A549 (cell line): ENCODE data around the gene FAN1.

Source experiments
- EP300 ChIP-seq, 2 experiments: fragments of >200 bp; sonication (Bioruptor Twin); formaldehyde crosslinking; IDR thresholded peaks; 2 replicates in 1 of 2; 3 replicates in 1 of 2; pipeline ENCODE4 v1.6.1; 2016 to 2017
- ESRRA ChIP-seq: fragments of 150-350 bp; IDR thresholded peaks from 2 replicates; pipeline ENCODE4 v1.6.1; 2014; ENCODE audit warnings: mild to moderate bottlenecking, low read length, borderline replicate concordance
- JUN ChIP-seq, 2 experiments: fragments of >200 bp; sonication (Bioruptor Twin); formaldehyde crosslinking; IDR thresholded peaks; 2 replicates in 1 of 2; 3 replicates in 1 of 2; pipeline ENCODE4 v1.6.1; 2016 to 2017
- MAFK ChIP-seq: fragments of 450-650 bp; IDR thresholded peaks from 2 replicates; pipeline ENCODE4 v1.6.1; 2014; ENCODE audit not compliant: partially characterized antibody
- MAZ ChIP-seq: fragments of 150-350 bp; IDR thresholded peaks from 2 replicates; pipeline ENCODE4 v1.6.1; 2014; ENCODE audit warnings: antibody characterized with exemption, low read depth, low read length, borderline replicate concordance
- MYC ChIP-seq: IDR thresholded peaks from 2 replicates; pipeline ENCODE4 v1.6.1; 2012; ENCODE audit warnings: mild to moderate bottlenecking, inconsistent platforms, low read length, improper control_type of control experiment, borderline replicate concordance
- POLR2AphosphoS2 ChIP-seq: conservative IDR thresholded peaks from 2 replicates; pipeline ENCODE4 v1.6.1; 2012; ENCODE audit warnings: low read length, improper control_type of control experiment, inconsistent platforms
- RFX5 ChIP-seq: fragments of 450-650 bp; IDR thresholded peaks from 2 replicates; pipeline ENCODE4 v1.7.1; 2014; ENCODE audit warnings: antibody characterized with exemption, mild to moderate bottlenecking, moderate library complexity
- ZFP36 ChIP-seq: fragments of 450-650 bp; IDR thresholded peaks from 2 replicates; pipeline ENCODE4 v1.6.1; 2014; ENCODE audit warnings: borderline replicate concordance; ENCODE audit not compliant: partially characterized antibody
- TF ChIP-seq, protein P1 (sequence below): fragments of >200 bp; sonication (Bioruptor Twin); formaldehyde crosslinking; IDR thresholded peaks from 3 replicates; pipeline ENCODE4 v1.5.1; 2016
- TF ChIP-seq, protein P2 (sequence below): IDR thresholded peaks from 2 replicates; pipeline ENCODE4 v1.6.1; 2012
- TF ChIP-seq, protein P3 (sequence below): fragments of 250-450 bp; sonication (Bioruptor Pico); IDR thresholded peaks from 2 replicates; pipeline ENCODE4 v1.5.0; 2021; ENCODE audit warnings: mild to moderate bottlenecking, moderate library complexity, borderline replicate concordance

DNA sequence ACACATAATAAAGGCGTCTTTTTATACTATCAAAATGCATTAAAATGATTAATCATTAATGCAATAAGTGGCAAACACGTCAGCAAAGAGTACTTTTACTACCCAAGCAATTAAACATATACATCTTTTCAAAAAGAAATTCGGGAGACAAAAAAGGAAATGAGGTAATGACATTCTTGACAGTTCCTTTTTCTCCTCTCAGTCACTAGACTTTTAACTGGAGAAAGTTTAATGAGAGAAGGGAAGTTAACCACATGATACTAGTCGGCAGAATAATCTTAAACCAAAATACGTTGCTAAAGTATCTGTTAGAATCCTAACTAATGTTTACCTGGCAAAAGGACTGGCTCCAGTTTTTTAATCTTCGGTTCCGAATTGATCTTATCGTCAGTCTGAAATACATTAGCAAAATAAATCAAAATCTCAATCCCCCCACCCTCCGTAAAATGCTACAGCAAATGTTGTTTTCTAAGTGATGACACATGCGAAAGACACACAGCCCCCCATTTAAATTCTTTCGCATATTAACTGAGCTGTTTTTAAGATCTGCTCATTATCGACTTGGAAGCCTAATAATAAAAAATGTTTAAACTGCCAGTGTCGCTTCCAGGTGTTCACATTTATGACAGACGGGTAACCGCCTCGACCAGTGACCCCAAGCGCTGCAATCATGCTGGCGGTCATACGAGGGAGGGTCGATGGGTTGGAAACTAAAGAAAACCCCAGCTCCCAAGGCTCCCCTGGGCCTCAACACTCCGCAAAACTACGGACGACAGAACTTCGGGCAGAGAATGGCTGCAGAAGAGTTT is 86.9 kb downstream of the FAN1 start:
- no peak for TF ChIP-seq POLR2AphosphoS2
- TF ChIP-seq, protein P1, sequence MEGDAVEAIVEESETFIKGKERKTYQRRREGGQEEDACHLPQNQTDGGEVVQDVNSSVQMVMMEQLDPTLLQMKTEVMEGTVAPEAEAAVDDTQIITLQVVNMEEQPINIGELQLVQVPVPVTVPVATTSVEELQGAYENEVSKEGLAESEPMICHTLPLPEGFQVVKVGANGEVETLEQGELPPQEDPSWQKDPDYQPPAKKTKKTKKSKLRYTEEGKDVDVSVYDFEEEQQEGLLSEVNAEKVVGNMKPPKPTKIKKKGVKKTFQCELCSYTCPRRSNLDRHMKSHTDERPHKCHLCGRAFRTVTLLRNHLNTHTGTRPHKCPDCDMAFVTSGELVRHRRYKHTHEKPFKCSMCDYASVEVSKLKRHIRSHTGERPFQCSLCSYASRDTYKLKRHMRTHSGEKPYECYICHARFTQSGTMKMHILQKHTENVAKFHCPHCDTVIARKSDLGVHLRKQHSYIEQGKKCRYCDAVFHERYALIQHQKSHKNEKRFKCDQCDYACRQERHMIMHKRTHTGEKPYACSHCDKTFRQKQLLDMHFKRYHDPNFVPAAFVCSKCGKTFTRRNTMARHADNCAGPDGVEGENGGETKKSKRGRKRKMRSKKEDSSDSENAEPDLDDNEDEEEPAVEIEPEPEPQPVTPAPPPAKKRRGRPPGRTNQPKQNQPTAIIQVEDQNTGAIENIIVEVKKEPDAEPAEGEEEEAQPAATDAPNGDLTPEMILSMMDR = no peak
- TF ChIP-seq, protein P2, sequence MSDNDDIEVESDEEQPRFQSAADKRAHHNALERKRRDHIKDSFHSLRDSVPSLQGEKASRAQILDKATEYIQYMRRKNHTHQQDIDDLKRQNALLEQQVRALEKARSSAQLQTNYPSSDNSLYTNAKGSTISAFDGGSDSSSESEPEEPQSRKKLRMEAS = no peak
- TF ChIP-seq, protein P3, sequence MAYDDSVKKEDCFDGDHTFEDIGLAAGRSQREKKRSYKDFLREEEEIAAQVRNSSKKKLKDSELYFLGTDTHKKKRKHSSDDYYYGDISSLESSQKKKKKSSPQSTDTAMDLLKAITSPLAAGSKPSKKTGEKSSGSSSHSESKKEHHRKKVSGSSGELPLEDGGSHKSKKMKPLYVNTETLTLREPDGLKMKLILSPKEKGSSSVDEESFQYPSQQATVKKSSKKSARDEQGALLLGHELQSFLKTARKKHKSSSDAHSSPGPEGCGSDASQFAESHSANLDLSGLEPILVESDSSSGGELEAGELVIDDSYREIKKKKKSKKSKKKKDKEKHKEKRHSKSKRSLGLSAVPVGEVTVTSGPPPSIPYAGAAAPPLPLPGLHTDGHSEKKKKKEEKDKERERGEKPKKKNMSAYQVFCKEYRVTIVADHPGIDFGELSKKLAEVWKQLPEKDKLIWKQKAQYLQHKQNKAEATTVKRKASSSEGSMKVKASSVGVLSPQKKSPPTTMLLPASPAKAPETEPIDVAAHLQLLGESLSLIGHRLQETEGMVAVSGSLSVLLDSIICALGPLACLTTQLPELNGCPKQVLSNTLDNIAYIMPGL = no peak
- TF ChIP-seq RFX5 = no peak
- TF ChIP-seq MAZ = no peak
- no peak for TF ChIP-seq MYC
- TF ChIP-seq JUN (IDR thresholded peaks at IDR 0.05) = no peak
- no peak for TF ChIP-seq EP300 (IDR thresholded peaks at IDR 0.05)
- no peak for TF ChIP-seq ZFP36
- TF ChIP-seq MAFK = no peak
- TF ChIP-seq ESRRA = no peak
